Measurements from ENCODE around the gene MEGF11.

GRCh38 chr15:66105286-66106265 lies 148.0 kb downstream of the MEGF11 start:
- TF ChIP-seq LEF1 (IDR thresholded peaks at IDR 0.05; ENCODE audit: borderline replicate concordance) (no peak), FOXK2 (IDR thresholded peaks at IDR 0.05) (no peak), ARNT (IDR thresholded peaks at IDR 0.05) (no peak), SUZ12 (IDR thresholded peaks at IDR 0.05) (no peak), ZNF384 (IDR thresholded peaks at IDR 0.05) (no peak), BHLHE40 (IDR thresholded peaks at IDR 0.05; ENCODE audit: borderline replicate concordance) (no peak), FOXM1 (IDR thresholded peaks at IDR 0.05; ENCODE audit: borderline replicate concordance) (no peak), PKNOX1 (IDR thresholded peaks at IDR 0.05) (no peak), ELF4 (IDR thresholded peaks at IDR 0.05) (no peak), TARDBP (IDR thresholded peaks at IDR 0.05) (no peak), SP1 (IDR thresholded peaks at IDR 0.05) (no peak)
